IPS-18a (cell line): ENCODE results near the gene GPR37L1.
A peak's percentile ranks its signal among the peaks of the same experiment; 100 is the strongest.
"Not testable (repeated sequence)": the region's sequence is repeated elsewhere in the genome, so short reads cannot be mapped to it uniquely, and the experiment has no call there.

Experiments
- H3K27ac ChIP-seq: one replicate; pipeline ENCODE4 v1.5.1; 2013; ENCODE audit warnings: low read length
- H3K27me3 ChIP-seq: one replicate; pipeline ENCODE4 v1.6.1; 2013; ENCODE audit warnings: mild to moderate bottlenecking, low read length; ENCODE audit not compliant: control insufficient read depth, insufficient read depth
- H3K36me3 ChIP-seq: one replicate; pipeline ENCODE4 v1.6.1; 2013; ENCODE audit warnings: low read depth, low read length; ENCODE audit not compliant: control insufficient read depth
- H3K4me1 ChIP-seq: one replicate; pipeline ENCODE4 v1.6.1; 2013; ENCODE audit warnings: low read depth, low read length; ENCODE audit not compliant: control insufficient read depth
- H3K4me3 ChIP-seq: one replicate; pipeline ENCODE4 v1.5.1; 2013; ENCODE audit warnings: low read length
- H3K9ac ChIP-seq: one replicate; pipeline ENCODE4 v1.6.1; 2013; ENCODE audit warnings: mild to moderate bottlenecking, low read length, moderate library complexity
- H3K9me3 ChIP-seq: one replicate; pipeline ENCODE4 v1.6.1; 2013; ENCODE audit warnings: low read depth, low read length; ENCODE audit not compliant: control insufficient read depth

Gene GPR37L1

DNA sequence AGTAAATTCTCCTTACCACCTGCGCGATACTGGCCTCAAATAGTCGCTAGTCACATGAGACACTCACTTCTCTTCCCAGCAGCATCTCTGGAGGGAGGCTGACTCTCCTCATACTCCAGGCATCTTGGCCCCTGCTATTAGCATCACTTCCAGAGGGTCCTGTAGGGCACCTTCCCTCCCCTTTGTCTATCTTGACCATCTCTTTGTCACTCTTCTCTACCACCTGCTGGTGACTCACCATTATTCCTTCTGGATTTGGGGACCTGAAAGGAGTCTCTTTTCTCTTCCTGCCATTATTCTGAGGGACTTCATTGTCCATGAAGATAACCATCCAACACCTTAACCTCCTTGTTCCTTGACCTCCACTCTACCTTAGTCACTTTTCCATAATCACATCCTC is 31.7 kb upstream of the GPR37L1 start:
- H3K9me3 ChIP-seq: no peaks in the 10 kb centered on the region
- no peak overlapping the region for H3K4me3 ChIP-seq
- H3K27ac ChIP-seq: no peak overlapping the region
- no peaks in the 10 kb centered on the region for H3K36me3 ChIP-seq
- peaks cover 8% of the 10 kb centered on the region for H3K4me1 ChIP-seq
- H3K27me3 ChIP-seq: no peaks in the 10 kb centered on the region
- no peak overlapping the region for H3K9ac ChIP-seq

DNA sequence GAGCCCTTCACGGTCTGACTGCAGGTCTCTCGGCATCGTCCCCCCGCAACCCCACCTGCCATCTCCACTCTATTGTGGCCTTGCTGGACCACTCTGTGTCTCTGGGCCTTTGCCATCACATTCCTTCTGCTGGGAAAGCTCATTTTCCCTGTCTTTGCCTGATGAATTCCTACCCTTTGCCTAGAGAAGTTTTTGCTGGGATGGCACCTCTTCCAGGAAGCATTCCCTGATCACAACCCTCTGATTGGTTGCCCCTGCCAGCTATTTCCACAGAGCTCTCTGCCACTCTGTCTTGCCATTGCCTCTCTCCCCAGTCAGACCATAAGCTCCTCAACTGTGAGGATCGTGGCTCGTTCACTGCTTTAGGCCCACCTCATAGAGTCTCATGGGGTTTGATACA is 28.9 kb upstream of the GPR37L1 start:
- no peaks in the 10 kb centered on the region for H3K9me3 ChIP-seq
- H3K27me3 ChIP-seq: no peaks in the 10 kb centered on the region
- H3K9ac ChIP-seq: no peak overlapping the region
- H3K4me3 ChIP-seq: no peak overlapping the region
- H3K36me3 ChIP-seq: no peaks in the 10 kb centered on the region
- H3K27ac ChIP-seq: no peak overlapping the region
- H3K4me1 ChIP-seq: no peaks in the 10 kb centered on the region

DNA sequence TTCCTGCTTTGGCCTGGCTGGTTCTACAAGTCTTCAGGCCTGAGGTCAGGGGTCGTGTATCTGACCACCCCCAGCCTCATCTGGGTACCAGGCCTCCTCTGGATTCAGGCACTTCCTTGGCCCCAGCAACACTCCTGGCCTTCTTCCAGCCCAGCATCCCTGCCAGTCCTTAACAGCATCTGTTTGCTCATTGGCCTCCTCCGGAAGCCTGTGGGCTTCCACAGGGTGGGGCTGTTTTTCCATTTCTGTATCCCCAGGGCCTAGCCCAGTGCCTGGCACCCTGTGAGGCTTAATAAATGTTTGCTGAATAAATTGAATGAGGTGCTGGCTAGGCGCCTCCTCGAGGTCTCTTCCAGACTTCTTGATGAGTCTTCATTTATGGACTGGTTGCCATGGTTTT is 21.5 kb upstream of the GPR37L1 start:
- Histone ChIP-seq H3K9ac (no peak overlapping the region), H3K27me3 (no peaks in the 10 kb centered on the region), H3K9me3 (no peaks in the 10 kb centered on the region), H3K36me3 (no peaks in the 10 kb centered on the region), H3K4me1 (peaks cover 12% of the 10 kb centered on the region), H3K4me3 (no peak overlapping the region), H3K27ac (no peak overlapping the region)

DNA sequence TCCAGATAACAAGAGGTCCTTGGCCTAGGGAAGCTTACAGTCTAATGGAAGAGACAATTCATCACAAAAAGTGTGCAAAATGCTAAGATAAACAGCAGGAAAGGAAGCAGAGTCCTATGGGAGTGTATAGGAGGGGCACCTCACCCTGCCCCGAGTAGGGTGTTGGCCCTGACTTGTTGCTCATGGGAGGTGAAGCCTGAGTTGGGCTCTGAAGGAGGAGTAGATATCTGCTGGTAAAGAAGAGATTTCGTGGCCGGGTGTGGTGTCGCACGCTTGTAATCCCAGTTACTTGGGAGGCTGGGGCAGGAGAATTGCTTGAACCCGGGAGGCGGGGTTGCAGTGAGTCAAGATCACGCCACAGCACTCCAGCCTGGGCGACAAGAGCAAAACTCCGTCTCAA is 18.6 kb upstream of the GPR37L1 start:
- peaks cover 20% of the 10 kb centered on the region for H3K4me1 ChIP-seq
- H3K4me3 ChIP-seq: no peak overlapping the region
- no peaks in the 10 kb centered on the region for H3K9me3 ChIP-seq
- H3K27me3 ChIP-seq: no peaks in the 10 kb centered on the region
- no peak overlapping the region for H3K9ac ChIP-seq
- no peaks in the 10 kb centered on the region for H3K36me3 ChIP-seq
- no peak overlapping the region for H3K27ac ChIP-seq

DNA sequence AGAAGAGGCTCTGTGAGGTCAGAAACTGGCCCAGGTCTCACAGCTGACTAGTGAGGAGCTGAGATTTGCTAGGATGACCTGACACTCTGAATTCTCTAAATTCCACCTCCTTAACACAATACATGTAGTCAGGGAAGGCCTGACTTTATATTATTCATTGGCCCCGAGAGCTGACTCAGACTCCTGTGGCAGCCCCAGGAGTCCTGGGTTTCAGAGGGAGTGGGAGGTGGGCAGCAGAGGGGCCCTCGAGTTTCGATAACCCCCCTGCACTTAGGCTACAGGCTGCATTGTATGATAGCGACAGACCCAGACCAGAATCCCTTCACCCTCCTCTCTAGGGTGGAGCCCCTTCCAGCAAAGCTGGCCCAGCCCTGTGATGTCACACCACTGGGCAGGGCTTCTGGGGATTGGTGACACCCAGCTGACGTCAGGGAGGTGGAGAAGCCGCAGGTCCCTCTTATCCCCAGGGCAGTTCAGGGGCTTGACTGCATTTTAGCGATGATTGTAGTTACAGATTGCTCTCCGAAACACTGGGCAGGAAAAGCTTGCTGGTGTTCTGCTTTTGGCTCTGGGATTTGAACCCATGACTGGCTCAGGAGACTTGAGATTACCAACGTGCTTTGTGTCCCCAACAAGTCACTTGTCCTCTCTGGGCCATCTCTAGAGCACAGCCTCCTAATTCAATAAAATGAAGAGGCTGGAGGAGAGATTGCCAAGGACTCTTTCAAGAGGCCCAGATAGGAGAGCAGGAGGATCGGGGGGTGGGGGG is 17.0 kb upstream of the GPR37L1 start:
- H3K4me3 ChIP-seq: peak overlapping the region; percentile 34

DNA sequence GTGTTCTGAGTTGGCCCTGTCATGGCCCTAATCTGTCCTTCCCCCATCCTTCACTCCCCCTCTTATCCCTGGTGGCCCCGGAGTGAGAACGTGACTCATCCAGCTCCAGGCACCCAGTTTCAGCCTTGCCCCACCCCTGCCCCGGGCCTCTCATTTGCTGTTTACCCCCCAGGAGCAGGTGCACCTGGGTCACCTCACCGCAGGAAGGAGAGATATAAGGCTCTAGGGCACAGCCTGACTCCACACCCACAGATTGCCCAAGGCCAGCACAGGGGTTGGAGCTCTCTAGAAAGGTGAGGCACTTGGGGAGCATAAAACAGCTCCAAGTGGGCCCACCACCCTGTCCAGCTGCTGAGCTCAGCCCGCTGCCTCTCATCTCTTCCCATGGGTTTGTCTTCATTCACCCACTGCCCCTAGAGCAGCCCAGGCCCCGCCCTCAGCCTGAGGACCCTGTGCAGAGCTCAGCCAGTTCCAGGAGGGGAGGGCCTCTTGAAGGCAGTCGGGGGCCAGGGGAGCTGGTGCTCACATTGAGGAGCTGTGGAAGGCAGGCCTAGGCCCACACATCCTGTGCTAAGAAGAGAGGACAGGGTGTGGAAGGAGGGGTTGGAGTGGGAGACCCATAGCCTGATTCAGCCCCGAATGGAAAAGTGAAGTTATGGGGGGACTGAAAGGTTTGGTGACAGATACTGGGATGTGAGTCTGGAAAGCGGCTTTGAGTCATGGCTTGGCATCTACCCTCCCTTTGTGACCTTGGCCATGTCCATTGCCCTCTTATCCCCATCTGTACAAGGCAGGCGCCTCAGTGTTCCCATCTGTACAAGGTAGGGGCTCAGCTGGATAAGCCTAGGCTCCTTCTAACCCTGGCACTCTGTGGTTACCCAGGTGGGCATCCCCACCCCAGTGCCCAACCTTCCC is 16.1 kb upstream of the GPR37L1 start:
- H3K4me3 ChIP-seq: no peak overlapping the region
- no peak overlapping the region for H3K27ac ChIP-seq
- peaks cover 20% of the 10 kb centered on the region for H3K4me1 ChIP-seq

More for the DNA sequence above, 17.0 kb upstream of the GPR37L1 start:
- peaks cover 20% of the 10 kb centered on the region for H3K4me1 ChIP-seq
- no peaks in the 10 kb centered on the region for H3K27me3 ChIP-seq
- H3K9ac ChIP-seq: no peak overlapping the region
- H3K27ac ChIP-seq: no peak overlapping the region
- H3K36me3 ChIP-seq: no peaks in the 10 kb centered on the region
- no peaks in the 10 kb centered on the region for H3K9me3 ChIP-seq

DNA sequence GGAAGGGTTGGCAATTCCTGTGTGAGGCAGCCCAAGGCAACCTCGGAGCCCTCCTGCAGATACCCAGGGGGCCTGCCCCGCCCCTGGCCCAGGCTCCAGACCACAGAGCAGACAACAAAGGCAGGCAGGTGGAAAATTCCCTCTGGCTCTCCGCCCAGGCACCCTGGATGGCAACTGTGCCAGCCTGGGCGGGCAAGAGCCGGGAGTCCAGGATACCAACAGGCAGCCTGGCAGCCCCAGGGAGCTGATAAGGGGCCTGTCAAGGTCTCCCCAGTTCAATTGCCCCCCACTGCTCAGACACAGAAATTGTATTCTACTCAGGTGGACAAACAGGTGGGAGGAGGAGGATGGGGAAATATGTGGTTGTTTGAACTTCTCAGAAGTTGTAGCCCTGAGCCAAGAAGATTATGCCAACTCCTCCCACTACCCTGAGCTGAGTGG is 15.4 kb upstream of the GPR37L1 start:
- peaks cover 20% of the 10 kb centered on the region for H3K4me1 ChIP-seq
- H3K9ac ChIP-seq: no peak overlapping the region
- no peak overlapping the region for H3K4me3 ChIP-seq
- no peaks in the 10 kb centered on the region for H3K27me3 ChIP-seq
- H3K27ac ChIP-seq: no peak overlapping the region
- H3K36me3 ChIP-seq: no peaks in the 10 kb centered on the region
- no peaks in the 10 kb centered on the region for H3K9me3 ChIP-seq

More for the DNA sequence above, 16.1 kb upstream of the GPR37L1 start:
- no peaks in the 10 kb centered on the region for H3K27me3 ChIP-seq
- H3K9me3 ChIP-seq: no peaks in the 10 kb centered on the region
- no peaks in the 10 kb centered on the region for H3K36me3 ChIP-seq
- H3K9ac ChIP-seq: no peak overlapping the region

DNA sequence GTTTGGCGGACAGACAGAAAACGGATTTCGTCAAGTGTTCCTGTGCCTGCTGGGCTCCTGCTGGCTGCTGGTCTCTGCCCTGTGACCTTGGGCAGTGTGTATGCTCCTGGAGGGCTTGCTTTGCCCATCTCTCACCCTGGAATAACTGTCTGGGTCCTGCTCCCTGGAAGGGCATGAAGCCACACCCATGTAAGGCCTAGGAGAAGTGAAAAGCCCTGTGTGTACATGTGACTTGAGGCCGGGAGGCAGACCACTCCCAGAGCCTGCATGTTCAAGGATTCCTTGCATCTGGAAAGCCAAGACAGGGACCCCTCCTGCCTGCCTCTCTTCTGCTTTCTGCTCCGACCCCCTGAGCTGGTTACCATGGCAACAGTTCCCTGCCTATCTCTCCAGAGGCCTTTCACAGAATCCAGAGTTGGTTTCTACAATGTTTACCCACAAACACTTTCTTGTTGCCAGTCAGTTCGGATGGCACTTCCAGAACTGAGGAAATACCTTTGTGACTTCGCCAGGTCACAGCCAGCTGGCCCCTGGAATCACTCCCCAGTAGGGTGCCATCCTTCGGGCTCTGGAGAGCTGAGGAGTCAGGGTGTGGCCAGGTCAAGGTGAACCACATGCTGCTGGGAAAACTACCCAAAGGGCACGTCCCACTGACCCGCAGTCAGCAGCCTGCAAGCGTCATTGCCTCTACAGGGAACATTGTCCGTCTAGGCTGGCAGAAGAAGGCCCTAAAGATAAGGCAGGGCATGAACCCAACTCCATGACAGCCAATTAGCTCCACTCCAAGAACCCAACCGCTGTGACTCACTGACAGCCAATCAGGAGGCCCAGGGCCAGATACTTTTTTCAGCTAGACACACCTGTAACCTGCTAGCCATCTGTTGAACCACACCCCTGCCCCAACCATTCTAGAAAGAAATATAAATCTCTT is 14.7 kb upstream of the GPR37L1 start:
- Histone ChIP-seq H3K9ac (no peak overlapping the region), H3K36me3 (no peaks in the 10 kb centered on the region), H3K27me3 (no peaks in the 10 kb centered on the region), H3K4me3 (no peak overlapping the region), H3K27ac (no peak overlapping the region), H3K4me1 (peaks cover 20% of the 10 kb centered on the region), H3K9me3 (no peaks in the 10 kb centered on the region)

DNA sequence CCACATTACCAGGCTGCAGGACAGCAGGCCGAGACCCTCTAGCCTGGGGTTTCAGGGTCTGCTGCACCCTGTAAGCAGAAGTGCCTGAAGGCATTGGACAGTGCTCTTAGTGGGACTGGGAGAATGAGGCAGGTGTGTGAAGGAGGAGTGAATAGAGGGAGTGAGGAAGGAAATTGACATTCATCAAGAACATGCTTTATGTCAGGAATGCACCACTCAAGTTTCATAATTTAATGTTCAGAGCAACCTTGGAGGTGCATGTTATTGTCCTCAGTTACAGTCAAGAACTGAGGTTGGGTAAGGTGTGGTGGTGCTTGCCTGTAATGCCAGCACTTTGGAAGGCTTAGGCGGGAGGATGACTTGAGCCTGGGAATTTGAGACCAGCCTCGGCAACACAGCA is 11.7 kb upstream of the GPR37L1 start:
- Histone ChIP-seq H3K4me1 (peaks cover 11% of the 10 kb centered on the region), H3K9ac (no peak overlapping the region), H3K27me3 (no peaks in the 10 kb centered on the region), H3K27ac (no peak overlapping the region), H3K36me3 (no peaks in the 10 kb centered on the region), H3K4me3 (no peak overlapping the region), H3K9me3 (no peaks in the 10 kb centered on the region)

DNA sequence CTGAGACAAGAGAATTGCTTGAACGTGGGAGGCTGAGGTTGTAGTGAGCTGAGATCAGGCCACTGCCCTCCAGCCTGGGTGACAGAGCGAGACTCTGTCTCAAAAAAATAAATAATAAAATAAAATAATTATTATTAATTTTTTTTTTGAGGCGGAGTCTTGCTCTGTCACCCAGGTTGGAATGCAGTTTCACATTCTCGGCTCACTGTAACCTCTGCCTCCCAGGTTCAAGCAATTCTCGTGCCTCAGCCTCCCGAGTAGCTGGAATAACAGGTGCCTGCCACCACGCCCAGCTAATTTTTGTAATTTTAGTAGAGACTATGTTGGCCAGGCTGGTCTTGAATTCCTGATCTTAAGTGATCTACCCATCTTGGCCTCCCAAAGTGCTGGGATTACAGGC is 11.1 kb upstream of the GPR37L1 start:
- not testable (repeated sequence) for H3K36me3 ChIP-seq, H3K4me3 ChIP-seq, H3K27me3 ChIP-seq, H3K4me1 ChIP-seq, H3K9ac ChIP-seq, H3K9me3 ChIP-seq, H3K27ac ChIP-seq
